Thyroid gland (tissue), 4 donors: ENCODE results near the gene SSH3.

ENCODE experiments used
- POLR2A ChIP-seq, 2 donors: fragments of 450-650 bp; IDR thresholded peaks; one replicate each; pipeline ENCODE4 v1.6.1; 2017; ENCODE audit warnings: antibody characterized with exemption in 2 of 2, mild to moderate bottlenecking in 2 of 2, moderate library complexity in 1 of 2
- TF ChIP-seq, protein P1 (sequence below), 6 experiments: fragments of 200-600 bp in 3 of 6; fragments of 450-650 bp in 3 of 6; sonication (generic) in 3 of 6; IDR thresholded peaks; one replicate each; pipeline ENCODE4 v1.5.1; 2016 to 2019; ENCODE audit warnings: antibody characterized with exemption in 6 of 6, mild to moderate bottlenecking in 2 of 6, inconsistent platforms in 1 of 6, moderate library complexity in 1 of 6

DNA sequence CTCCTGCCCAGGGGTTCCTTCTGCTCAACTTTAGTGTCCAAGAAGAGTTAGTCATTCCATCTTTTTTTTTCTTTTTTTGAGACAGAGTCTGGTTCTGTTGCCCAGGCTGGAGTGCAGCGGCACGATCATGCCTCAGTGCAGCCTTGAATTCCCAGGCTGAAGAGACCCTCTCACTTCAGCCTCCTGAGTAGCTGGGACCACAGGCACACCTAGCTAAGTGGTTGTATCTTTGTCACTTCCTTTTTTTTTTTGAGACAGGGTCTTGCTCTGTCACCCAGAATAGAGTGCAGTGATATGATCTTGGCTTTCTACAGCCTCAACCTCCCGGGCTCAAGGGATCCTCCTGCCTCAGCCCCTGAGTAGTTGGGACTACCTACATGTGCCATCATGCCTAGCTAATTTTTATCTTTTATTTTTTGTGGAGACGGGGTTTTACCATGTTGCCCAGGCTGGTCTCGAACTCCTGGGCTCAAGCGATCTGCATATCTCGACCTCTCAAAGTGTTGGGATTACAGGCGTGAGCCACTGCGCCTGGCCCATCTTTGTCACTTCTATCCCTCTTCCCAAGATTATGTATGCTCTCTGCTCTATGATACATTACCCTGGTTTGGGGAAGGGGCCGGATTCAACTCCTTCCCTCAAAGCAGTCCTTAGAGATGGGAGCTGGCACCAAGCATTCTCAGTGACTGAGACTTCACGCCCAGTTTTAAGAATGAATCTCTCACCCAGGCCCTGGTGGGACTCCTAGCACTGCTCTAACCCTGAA lies 10.0 kb downstream of the SSH3 start:
- TF ChIP-seq, protein P1, sequence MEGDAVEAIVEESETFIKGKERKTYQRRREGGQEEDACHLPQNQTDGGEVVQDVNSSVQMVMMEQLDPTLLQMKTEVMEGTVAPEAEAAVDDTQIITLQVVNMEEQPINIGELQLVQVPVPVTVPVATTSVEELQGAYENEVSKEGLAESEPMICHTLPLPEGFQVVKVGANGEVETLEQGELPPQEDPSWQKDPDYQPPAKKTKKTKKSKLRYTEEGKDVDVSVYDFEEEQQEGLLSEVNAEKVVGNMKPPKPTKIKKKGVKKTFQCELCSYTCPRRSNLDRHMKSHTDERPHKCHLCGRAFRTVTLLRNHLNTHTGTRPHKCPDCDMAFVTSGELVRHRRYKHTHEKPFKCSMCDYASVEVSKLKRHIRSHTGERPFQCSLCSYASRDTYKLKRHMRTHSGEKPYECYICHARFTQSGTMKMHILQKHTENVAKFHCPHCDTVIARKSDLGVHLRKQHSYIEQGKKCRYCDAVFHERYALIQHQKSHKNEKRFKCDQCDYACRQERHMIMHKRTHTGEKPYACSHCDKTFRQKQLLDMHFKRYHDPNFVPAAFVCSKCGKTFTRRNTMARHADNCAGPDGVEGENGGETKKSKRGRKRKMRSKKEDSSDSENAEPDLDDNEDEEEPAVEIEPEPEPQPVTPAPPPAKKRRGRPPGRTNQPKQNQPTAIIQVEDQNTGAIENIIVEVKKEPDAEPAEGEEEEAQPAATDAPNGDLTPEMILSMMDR (IDR thresholded peaks at IDR 0.05), result no peak
- no peak for TF ChIP-seq POLR2A (IDR thresholded peaks at IDR 0.05)
